NCI-H2196 (cell line): Measurements from ENCODE around the gene SRC.

Experiments used
- DNase-seq: peaks from one replicate; lab custom pipeline; 2025; ENCODE audit not compliant: unreplicated experiment; lab: John Stamatoyannopoulos, UW

The SRC gene

DNA sequence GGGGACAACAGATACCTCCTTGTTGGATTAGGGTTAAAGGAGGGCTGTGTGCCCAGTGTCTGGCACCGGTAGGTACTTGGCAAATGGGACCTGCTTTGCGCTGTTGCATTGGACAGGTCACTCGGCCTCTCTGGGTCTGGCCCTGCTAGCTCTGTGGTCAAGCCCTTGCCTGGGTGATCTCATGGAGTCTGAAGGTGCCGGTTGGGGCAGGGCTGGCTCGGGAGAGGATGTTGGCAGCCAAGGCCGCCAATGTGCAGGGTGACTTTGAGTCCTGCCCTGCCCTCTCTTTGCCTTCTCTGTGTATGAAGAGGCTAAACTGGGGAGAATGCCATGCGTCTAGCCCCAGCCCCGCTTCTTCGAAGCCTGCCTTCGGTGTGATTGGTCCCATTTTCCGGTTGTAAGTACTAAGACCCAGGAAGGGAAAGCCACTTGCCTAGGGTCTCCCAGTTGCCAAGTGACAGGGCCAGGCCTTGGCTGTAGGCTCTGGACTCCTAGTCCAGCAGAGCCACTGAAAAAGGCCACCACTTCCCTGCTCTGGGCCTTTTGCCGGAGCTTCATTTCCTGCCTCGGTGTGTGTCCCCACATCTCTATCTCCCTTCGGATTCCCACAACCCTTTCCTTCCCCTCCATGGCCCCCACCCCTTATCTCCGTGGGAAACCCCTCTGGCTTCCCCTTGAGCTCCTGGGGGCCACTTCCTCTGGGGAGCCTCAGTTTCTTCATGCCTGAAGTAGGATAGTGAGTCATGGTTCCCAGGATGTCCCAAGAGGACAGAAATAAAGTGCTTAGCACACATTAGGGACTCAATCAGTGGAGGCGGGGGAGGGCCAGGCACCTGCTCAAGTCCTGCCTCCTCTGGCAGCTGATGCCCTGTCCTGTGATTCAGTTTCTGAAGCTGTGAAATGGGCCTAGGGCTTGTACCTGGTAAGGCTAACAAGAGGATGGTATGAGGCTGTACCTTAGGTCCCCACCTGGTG is 3.9 kb downstream of the SRC start:
- DNase-seq, result no peak

DNA sequence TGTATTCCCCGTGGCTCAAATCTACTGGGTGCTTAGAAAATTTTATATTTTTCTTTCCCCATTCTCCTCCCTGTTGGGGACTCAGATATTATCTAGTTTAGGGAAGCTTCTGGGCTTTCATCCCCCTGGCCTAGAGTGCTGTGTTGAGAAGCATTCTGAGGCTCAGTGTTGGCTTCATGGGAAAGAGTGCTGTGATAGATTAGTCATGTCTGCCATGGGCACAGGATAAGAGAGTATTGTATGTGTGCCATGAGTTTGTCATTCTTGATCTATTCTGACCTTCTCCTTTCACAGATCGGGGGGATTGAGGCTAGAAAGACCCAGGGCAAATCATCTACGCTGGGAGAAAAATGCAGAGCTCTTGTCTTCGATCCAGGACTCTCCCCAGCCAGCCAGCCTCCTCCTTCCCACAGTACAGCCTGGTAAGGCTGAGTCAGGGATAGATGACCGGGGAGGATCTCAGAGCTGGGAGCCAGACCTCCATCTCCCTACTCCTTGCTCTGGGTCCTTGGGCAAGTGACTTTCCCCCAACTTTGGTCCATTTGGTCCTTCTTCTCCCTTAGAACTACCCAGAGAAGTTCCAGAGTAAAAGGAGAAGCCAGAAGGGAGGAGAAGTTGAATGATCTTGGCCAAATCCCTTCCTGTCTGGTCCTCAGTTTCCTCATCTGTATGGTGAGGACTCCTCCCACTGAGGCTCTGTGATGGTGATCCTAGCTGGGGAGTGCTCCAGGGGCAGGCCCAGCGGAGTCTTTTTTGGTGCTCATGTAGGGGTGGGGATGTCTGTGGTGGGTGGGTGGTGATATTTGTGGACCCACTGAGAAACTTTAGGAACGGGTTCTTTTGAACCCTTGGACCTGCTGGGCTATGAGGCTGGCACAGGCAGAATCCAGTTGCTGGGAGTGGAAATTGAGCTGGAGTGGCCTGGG is 5.0 kb downstream of the SRC start:
- no peak for DNase-seq

DNA sequence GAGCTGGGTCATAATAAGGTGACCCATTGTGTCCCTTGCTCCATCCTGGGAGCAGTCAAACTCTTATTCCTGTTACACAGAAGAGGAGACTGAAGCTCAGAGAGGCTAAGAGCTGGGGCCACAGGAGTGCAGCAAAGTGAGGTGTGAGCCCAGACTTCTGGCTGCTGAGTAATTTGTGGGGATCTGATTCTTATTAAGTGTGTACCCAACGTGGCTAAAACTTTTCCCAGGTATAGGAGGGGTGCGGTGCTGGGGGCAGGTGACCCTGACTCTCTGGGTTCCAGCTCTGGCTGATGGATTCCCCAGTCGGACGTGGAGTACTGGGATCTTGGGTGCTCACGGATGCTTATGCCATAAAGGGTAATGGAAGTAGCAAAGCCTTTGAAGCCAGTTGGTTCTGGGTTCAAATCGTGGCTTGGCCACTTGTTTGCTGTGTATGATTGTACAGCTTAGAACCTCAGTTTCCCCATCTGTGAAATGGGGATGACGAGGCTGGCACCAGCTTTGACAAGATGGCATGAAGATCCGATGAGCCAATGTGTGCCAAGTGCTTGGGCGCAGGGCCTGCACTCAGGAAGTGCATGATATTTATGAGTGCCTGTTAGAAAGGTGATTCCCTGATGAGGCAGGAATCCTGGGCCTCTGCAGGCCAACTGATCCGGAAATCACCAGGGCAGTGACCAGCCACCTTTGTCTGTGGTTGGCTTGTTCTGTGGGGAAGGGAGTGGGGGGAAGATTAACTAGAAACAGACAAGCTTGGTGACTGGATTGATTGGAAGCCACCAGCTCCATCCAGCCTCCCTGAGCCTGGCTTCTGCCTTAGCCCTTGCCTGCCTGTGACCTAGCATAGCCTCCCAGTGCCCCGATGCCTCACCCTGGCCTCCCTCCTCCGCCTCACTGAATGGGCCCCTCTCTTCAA is 6.0 kb downstream of the SRC start:
- DNase-seq, result no peak

DNA sequence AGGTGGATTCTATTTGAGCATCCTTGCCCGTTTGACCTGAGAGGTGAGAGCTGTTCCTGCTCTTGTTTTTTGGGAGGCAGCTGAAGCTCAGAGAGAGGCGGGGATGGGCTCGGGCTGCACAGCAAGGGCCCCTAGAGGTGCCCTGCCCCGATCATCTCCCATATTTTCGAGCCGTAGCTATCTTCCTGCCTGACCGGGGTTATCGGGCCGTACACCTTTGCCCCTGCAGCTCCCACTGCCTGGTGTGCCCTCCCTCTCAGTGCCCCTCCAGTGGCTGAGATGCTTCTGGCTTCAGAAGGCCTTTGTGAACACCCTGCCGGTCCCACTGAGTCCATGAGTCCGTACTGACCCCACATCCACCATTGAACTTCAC is 6.7 kb downstream of the SRC start:
- no peak for DNase-seq

DNA sequence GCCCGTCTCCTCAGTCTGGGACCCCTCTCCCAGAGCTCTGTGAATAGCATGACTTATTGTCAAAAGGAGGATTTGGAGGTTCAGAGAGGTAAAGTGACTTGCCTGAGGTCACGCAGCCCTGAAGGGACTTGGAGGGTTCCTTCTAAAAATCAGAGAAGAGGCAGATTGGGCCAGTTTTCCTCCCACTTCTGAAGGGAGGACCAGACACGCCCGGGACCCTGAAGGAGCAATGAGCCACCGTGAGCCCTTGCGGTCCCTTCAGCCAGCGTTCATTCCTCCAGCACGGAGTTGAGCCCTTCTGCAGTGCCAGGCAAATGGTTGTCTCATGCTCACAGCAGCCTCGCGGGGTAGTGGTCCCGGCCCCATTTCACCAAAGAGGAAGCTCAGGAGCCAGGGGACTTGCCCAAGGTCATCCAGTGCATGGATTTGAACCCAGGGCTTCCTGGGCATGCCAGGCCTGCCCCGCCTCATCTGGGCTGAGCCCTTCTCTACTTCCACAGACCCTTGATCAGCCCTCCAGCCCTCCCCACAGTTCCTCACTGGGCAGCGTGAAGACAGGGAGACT is 7.4 kb downstream of the SRC start:
- DNase-seq, result no peak

DNA sequence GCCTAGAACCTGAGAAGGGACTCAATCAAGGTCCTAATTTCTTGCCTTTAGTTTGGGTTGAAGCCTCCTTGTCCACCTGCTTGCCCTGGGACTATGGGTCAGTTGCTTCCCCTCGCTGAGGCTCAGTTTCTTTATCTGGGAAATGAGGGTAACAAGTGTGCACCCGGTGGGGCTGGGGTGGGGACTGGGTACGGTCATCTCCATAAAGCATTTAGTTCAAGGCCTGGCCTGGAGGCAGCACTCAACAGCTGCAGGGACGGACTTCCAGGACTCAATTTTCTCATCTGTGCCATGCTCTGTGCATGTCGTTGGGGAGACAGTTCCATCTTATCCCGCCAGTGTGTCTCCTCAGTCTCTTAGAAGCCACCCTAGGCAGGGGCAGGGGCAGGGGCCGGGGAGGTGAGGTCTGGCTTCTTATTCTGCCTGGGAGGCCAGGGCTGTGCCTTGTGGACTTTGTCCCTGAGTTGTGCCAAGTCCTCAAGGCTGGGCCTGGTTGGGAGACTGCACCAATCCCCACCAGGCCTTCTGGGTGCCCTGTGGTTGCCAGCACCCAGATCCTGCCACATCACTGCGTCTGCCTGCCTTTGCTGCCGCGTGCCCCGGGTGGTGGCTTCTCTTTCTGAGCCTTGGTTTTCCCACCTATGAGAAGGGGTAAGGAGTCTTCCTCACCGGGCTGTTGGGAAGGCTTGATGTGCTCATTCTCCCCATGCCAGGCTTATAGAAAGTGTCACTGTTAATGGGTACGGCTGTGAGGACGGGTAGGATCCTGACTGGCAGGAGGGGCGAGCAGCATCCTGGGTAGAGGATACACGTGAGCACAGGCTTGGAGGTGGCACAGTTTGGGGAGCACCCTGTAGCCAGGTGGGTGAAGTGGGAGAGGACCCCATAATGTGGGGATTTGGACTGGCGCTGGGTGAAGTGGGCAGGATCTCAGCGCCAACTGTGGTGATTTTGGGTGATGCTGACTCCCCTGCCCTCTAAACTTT is 8.6 kb downstream of the SRC start:
- no peak for DNase-seq

DNA sequence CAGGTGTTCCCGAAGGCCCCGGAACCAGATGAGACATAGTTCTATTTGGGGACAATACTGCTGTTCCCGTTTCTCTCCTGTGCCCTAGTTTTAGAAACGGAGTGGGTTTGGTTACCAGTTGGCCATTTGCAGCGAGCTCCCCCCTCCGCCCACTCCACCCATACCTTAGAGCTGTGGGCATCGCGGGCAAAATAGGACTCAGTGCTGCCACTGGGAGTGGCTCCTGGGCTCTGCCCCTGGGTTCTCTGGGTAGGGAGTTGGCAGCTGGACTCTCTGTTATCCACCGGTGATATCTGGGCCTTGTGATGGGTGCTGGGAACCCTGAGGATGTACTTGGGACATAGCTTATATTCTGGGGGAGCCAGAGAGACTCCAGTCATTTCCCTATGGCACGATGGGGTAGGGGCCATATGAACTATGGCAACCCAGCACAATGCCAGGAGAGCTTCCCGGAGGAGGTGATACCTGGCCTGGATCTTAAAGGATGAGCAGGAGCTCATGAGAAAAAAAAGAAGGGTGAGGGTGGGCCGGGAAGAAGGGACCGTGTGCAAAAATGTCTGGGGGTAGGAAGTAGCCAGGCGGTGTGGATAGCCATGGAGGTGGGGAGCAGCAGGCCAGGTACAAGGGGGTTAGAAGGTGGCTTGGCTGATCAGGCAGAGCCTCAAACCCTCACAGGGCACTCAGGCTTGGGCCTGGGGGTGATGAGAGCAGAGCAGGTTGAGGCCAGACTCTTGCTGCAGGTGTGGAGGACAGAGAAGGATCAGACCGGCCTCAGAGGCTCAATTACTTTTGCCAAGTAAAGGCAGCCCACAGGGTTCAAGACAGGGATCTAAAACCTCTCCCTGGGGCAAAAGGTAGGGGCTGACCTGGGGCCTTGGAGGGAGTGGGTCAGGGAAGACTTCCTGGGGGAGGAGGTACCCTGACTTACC is 9.6 kb downstream of the SRC start:
- DNase-seq, result no peak

- peak; percentile 32 for DNase-seq
These were observed 10.4 kb downstream of the SRC start for GRCh38 chr20:37356387-37356786.

DNA sequence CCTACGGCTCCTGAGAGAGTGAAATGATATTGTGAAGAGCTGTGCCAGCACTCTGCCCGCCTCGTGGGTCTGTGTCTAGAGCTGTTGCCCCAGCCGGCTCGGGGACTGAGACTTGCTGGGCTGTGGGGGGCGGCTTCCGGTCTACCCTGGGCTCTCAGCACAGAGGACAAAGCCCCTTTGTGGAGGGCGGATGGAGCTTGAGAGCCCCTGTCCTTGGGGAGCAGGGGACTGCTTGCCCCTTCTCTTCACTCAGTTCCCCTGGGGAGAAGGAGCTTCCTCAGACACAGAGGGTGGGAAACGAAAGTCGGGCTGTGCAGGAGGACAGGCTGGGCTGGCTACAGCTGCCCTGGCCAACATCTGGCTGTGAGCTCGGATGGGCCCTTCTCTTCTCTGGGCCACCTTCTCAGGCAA is 11.0 kb downstream of the SRC start:
- DNase-seq, result no peak

DNA sequence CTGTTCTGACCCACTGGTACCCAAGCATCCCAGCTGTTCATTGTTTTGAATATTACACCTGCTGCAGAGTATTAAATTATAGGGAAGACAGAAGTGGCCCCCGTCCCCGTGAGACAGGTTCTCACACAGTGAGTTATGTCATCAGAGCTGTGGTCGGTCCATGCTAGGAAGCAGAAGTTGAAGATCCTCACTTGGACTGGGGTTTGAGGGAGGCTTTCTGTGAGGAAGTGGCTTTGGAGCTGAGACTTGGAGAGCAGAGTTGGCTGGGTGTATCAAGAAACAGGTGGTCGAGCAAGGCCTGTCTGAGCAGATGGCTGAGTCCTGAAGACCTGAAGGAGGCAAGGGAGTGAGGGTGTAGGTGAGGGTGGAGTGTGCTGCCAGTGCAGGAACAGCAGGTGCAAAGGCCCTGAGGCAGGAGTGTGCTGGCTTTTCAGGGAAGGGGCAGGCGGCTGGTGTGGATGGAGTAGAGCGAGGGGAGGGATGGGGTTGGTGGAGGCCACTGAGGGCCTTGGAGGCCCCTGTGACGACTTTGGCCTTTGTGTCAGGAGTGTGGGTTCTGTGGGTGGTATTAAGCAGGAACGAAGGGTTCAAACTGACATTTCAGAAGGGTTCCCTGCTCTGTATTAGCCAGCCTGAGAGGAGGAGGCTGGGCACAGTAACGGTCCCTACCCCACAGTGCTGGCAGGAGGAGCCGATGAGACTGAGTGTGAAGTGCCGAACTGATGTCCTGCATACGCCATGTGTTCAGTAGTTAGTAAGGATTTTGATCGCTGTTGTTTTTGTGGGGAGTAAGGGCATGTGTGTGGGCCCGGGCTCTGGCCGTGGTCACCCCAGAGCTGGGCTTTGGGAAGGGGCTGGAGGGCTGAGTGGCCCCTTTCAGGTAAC is 11.8 kb downstream of the SRC start:
- no peak for DNase-seq

DNA sequence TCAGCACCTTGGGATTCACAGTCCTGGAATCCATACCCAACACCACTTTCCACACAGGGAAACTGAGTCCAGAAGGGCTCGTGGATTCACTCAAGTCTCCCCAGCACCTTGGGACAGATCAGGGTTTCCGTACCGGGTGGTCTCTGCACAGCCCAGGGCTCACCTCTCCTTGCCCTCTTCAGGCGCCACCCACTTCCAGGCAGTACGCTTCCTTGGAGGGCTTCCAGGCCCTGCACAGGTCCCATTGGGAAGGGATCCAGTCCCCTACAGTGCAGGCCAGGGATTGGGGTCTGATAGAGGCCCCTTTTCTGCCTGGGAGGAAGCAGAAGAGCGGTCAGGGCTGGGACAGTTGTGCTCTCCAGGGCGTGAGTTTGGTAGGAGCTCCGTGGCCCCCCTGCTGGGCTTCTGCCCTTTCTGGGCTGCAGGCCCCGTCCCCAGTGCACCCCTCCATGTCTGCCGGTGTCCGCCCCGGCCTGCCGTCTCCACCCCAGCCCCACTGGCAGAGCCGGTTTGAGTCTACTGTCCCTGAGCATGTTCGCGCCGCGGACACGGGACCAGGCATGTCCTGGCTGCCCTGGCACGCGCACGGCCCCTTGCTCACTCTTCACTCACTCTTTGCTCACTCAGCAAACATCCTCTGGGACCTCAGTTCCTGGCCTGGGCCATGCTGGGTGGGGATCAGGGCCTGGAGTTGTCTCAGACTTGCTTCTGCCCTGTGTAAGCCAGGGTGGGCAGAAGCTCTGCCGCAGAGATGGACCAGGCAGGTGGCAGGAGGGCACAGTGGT is 12.6 kb downstream of the SRC start:
- no peak for DNase-seq

DNA sequence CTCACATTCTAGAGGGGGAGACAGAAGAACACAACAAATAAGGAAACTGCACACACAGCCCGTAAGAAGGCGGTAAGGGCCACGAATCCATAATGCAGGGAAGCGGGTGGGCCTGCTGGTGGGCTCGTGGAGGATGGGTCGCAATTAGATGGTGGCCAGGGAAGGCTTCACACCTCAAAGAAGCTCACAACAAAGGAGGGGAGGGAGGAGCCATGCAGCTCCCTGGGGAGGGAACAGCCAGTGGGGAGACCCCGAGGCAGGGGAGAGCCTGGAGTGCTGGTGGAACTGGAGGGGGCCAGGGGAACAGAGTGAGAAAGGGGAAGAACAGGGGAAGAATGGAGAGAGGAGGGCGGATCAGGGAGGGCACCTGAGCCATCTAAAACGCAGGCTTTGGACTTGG is 13.4 kb downstream of the SRC start:
- no peak for DNase-seq

- DNase-seq, result no peak
These were observed 13.9 kb downstream of the SRC start for GRCh38 chr20:37359836-37360235.

DNA sequence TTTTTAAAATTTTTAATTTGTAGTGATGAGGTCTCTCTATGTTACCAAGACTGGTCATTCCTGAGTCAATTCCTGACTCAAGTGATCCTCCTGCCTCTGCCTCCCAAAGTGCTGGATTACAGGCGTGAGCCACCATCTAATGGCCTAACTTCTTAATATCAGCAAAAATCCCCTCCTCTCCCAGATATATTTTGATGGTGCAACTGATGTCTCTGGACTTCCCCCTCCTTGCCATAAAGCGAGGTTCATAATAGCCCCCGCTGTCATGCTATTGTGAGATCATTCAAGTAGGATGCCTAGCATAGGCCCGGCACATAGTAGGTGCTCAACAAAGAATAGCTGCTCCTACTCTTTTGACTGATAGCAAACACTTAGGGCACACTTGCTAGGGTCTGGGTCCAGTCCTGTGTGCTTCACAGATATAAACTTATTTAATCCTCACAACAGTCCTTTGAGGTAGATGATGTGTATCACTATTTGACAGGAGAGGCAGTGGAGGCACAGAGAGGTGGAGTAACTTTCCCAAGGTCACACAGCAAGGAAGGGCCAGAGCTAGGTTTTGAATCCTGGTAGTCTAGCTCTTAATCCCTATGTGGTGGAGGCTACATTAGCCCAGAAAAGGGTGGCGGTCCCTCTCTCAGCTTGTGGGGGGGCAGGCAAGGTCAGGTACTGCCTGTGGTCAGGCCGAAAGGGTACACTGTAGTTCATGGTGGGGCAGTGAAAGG is 14.6 kb downstream of the SRC start:
- DNase-seq, result no peak

GRCh38 chr20:37361336-37361735 is 15.4 kb downstream of the SRC start:
- DNase-seq, result no peak
